Activated naive CD8-positive, alpha-beta T cell (primary cell): ENCODE measurements around the gene SIMC1.
"Not testable (repeated sequence)": the region's sequence is repeated elsewhere in the genome, so short reads cannot be mapped to it uniquely, and the experiment has no call there.

Experiments used
- H3K27ac Mint-ChIP-seq: one replicate; pipeline ENCODE4 v1.8.0; 2021; ENCODE audit warnings: mixed read lengths
- H3K27me3 Mint-ChIP-seq: one replicate; pipeline ENCODE4 v1.8.0; 2021; ENCODE audit warnings: mixed read lengths
- H3K36me3 Mint-ChIP-seq: one replicate; pipeline ENCODE4 v1.8.0; 2021; ENCODE audit warnings: mixed read lengths
- H3K4me1 Mint-ChIP-seq: one replicate; pipeline ENCODE4 v1.8.0; 2021; ENCODE audit warnings: low read depth, mixed read lengths
- H3K4me3 Mint-ChIP-seq: one replicate; pipeline ENCODE4 v1.8.0; 2021; ENCODE audit warnings: mild to moderate bottlenecking, mixed read lengths
- H3K9me3 Mint-ChIP-seq: one replicate; pipeline ENCODE4 v1.8.0; 2021; ENCODE audit warnings: low read depth, mixed read lengths

The SIMC1 gene

DNA sequence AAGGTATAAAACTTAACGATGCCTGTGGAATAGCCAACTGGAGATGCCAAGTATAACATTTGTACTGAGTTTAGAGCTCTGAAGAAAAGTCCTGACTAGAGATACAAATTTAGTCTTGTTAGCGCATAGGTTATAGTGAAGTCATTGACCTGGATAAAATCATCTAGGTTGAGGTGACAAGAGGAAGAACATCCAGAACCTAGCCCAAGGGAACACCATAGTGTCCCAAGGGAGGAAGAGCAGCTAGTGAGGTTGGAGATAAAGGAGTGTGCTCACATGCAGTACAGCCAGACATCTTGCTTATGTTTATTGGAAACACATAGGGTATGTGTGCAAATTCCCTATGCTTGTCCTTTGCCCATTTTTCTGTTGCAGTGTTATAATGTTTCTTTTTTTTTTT, 6.1 kb downstream of the SIMC1 start:
- H3K27me3 Mint-ChIP-seq, H3K9me3 Mint-ChIP-seq, H3K27ac Mint-ChIP-seq, H3K4me3 Mint-ChIP-seq, H3K4me1 Mint-ChIP-seq, H3K36me3 Mint-ChIP-seq: not testable (repeated sequence)

DNA sequence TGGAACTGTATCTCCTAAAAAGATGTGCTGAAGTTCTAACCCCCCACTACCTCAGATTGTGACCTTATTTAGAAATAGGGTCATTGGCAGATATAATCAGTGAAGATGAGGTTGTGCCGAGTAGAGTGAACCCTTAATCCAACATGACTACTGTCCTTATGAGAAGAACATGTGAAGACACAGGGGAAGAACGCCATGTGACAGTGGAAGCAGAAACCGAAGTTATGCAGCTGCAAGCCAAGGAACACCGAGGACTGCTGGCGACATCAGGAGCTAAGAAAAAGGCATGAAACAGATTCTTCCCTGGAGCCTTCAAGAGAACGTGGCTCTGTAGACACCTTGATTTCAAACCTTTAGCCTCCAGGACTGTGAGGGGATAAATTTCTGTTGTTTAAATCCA, 6.8 kb downstream of the SIMC1 start:
- H3K4me1 Mint-ChIP-seq, H3K4me3 Mint-ChIP-seq, H3K36me3 Mint-ChIP-seq, H3K27me3 Mint-ChIP-seq, H3K9me3 Mint-ChIP-seq, H3K27ac Mint-ChIP-seq: not testable (repeated sequence)

DNA sequence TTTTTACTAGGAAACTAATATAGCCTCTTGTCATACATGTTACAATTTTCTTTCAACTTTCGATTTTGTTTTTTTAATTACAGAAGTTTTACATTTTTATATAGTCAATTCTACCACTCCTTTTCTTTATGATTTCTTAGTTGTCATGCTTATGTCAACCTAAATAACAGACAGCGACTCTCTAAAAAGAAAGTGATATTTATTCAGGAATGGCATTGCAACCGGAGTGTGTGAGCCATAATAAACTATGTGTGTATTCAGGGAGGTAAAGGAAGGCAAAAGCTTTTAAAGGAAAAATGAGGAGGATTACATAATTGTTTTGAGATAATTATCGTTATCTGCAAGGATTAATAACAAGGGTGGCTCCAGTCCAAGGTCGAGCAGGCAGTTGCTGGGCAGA, 7.3 kb downstream of the SIMC1 start:
- H3K36me3 Mint-ChIP-seq, H3K4me1 Mint-ChIP-seq, H3K9me3 Mint-ChIP-seq, H3K27ac Mint-ChIP-seq, H3K4me3 Mint-ChIP-seq, H3K27me3 Mint-ChIP-seq: not testable (repeated sequence)

DNA sequence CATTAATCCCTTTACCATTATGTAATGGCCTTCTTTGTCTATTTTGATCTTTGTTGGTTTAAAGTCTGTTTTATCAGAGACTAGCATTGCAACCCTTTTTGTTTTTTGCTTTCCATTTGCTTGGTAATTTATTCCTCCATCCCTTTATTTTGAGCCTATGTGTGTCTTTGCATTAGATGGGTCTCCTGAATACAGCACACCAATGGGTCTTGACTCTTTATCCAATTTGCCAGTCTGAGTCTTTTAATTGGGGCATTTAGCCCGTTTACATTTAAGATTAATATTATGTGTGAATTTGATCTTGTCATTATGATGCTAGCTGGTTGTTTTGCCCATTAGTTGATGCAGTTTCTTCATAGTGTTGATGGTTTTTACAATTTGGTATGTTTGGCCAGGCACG, 12.5 kb downstream of the SIMC1 start:
- not testable (repeated sequence) for H3K27ac Mint-ChIP-seq, H3K9me3 Mint-ChIP-seq, H3K4me1 Mint-ChIP-seq, H3K4me3 Mint-ChIP-seq, H3K36me3 Mint-ChIP-seq, H3K27me3 Mint-ChIP-seq

DNA sequence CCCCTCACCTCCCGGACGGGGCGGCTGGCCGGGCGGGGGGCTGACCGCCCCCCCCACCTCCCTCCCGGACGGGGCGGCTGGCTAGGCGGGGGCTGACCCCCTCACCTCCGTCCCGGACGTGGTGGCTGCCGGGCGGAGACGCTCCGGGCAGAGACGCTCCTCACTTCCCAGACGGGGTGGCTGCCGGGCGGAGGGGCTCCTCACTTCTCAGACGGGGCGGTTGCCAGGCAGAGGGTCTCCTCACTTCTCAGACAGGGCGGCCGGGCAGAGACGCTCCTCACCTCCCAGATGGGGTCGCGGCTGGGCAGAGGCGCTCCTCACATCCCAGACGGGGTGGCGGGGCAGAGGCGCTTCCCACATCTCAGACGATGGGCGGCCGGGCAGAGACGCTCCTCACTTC, 13.9 kb downstream of the SIMC1 start:
- H3K4me1 Mint-ChIP-seq, H3K27me3 Mint-ChIP-seq, H3K36me3 Mint-ChIP-seq, H3K9me3 Mint-ChIP-seq, H3K27ac Mint-ChIP-seq, H3K4me3 Mint-ChIP-seq: not testable (repeated sequence)

DNA sequence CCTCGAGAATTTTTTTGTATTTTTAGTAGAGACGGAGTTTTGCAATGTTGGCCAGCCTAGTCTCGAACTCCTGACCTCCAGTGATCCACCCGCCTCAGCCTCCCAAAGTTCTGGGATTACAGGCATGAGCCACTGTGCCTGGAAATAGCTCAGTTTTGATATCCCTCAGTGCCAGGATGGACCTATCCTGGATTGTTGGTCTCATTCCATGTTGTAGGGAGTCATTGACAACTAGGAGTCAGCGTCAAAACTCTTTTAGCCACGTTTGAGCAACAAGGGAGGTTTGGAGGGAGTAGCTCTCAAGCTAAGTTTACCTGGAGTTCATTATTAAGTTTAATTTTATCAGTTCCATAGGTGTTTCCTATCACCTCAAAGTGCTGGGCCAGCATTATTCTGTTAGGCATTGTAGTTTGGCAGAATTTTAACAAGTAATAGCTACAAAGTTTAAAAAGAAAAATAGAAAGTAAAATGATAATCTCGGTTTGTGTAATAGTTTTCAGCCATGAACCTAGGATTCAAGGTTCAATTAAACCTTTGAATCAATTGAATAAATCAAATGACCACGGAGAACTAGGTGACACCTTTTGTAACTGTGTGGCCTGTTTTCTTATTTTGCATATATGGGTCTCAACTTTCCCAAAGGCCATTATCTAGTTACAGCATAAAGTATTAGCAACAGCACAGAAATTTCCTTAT, 15.3 kb downstream of the SIMC1 start:
- H3K9me3 Mint-ChIP-seq, H3K27me3 Mint-ChIP-seq, H3K36me3 Mint-ChIP-seq, H3K27ac Mint-ChIP-seq, H3K4me3 Mint-ChIP-seq, H3K4me1 Mint-ChIP-seq: not testable (repeated sequence)

DNA sequence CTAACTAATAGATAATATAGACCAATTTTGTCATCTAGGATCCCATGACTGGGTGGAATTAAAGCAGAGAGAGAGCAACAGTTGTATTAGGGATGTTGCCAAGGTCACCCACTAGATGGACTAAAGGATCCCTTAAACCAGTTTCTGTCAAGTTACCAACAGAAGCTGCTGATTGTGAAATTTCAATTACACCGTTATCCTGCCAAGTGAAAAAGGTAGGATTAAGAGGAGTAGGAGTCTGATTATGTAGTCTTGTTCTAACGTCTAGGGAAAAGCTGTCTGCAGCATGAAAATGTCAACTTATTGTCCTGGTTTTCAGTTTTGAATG, 15.8 kb downstream of the SIMC1 start:
- H3K27ac Mint-ChIP-seq, H3K4me1 Mint-ChIP-seq, H3K4me3 Mint-ChIP-seq, H3K27me3 Mint-ChIP-seq, H3K9me3 Mint-ChIP-seq, H3K36me3 Mint-ChIP-seq: not testable (repeated sequence)

DNA sequence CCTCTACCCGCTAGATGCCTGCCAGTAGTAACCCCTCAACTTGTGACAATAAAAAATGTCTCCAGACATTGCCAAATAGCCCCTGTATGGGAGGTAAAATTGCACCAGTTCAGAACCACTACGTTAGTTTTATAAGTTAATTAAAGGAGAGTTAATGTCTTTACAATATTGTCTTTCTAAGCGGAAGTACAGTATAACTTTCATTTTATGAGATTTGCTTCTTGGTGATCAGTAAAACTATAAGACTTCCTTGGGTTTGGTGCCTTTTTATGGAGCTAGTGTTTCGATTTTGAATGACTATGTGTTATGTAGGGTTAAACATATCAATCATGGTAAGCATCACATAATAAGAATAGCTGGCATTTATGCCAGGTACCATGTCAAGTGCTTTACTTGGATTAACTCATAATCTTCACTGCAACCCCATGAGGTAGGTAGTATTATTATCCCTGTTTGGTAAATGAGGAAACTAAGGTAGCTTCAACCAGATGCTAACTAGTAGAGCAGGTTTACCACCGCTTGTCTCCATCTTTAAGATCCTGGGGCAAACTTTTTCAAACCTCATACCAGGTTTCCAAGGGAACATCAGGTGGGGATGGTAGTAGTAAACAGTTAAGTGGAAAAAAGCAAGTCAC, 19.8 kb downstream of the SIMC1 start:
- H3K9me3 Mint-ChIP-seq, H3K27me3 Mint-ChIP-seq, H3K36me3 Mint-ChIP-seq, H3K27ac Mint-ChIP-seq, H3K4me1 Mint-ChIP-seq, H3K4me3 Mint-ChIP-seq: not testable (repeated sequence)

DNA sequence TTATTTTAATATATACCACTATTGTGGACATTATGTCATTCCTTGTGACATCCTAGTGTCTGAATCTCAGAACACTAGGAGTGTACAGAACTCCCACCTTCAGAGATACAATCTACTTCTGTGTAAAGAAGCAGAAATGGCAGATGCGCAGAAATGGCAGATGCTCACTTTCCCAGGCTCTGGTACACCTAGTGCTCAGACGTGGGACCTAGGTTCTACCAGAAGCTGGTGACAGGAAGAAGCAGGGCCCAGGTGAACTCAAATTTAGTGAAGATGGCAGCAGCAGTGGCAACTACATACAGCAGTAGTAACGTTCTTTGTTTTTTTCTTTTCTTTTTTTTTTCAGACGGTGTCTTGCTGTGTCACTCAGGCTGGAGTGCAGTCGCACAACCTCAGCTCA, 22.5 kb downstream of the SIMC1 start:
- not testable (repeated sequence) for H3K9me3 Mint-ChIP-seq, H3K27me3 Mint-ChIP-seq, H3K4me3 Mint-ChIP-seq, H3K27ac Mint-ChIP-seq, H3K4me1 Mint-ChIP-seq
- peaks cover 11% of the 10 kb centered on the region for H3K36me3 Mint-ChIP-seq

DNA sequence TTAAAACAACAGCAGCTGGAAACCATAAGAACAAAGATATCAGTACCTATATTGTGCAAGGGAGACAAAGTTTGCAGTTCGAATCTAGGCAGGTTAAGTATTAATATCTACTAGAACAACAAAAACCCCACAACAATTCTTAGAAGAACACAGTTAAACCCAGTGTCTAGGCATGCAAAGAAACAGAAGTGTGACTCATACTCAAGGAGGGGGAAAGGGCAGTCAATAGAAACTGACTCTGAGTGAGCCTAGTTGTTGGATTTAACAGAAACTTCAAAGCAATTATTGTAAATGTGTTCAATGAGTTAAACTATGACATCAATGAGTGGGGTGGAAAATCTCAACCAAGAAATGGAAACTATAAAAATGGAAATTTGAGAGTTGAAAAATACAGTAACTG, 28.2 kb downstream of the SIMC1 start:
- not testable (repeated sequence) for H3K4me1 Mint-ChIP-seq, H3K27ac Mint-ChIP-seq, H3K9me3 Mint-ChIP-seq, H3K27me3 Mint-ChIP-seq, H3K4me3 Mint-ChIP-seq
- H3K36me3 Mint-ChIP-seq = peaks cover 10% of the 10 kb centered on the region

DNA sequence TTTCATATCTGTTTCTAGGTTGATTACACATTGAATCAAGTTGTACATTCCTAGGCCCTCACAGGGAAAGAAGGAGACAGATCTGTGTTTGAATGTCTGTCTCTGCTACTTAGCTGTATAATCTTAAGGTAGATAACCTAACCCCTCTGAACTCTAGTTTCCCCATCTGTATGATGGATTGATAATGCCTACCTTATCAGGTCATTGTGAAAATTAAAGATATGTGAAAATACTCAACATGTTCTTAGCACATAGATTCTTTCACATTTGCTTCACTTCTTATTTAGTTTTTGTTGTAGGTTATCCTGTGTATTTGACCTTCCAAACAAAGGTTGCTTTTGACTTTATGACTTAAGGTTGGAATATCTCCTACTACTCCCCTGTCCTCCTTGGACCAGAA, 50.8 kb downstream of the SIMC1 start:
- H3K4me1 Mint-ChIP-seq, H3K36me3 Mint-ChIP-seq, H3K9me3 Mint-ChIP-seq, H3K27me3 Mint-ChIP-seq, H3K27ac Mint-ChIP-seq, H3K4me3 Mint-ChIP-seq: not testable (repeated sequence)

DNA sequence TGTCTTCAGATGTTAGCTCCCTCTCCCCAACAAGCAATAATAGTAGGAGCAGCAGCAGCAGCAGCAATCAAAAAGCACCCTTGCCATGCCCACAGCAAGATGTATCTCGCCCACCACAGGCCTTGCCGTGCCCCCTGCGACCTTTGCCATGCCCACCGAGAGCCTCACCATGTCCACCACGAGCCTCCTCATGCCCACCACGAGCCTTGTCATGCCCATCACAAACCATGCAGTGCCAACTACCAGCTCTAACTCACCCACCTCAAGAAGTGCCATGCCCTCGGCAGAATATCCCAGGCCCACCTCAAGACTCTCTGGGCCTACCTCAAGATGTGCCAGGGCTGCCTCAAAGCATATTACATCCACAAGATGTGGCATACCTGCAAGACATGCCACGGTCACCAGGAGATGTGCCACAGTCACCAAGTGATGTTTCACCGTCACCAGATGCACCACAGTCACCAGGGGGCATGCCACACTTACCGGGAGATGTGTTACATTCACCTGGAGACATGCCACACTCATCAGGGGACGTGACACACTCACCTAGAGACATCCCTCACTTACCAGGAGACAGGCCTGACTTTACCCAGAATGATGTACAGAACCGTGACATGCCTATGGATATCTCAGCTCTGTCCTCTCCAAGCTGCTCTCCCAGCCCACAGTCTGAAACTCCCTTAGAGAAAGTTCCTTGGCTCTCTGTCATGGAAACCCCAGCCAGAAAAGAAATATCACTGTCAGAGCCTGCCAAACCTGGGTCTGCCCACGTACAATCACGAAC, 52.0 kb downstream of the SIMC1 start:
- not testable (repeated sequence) for H3K4me1 Mint-ChIP-seq, H3K27me3 Mint-ChIP-seq, H3K36me3 Mint-ChIP-seq, H3K9me3 Mint-ChIP-seq, H3K27ac Mint-ChIP-seq, H3K4me3 Mint-ChIP-seq

DNA sequence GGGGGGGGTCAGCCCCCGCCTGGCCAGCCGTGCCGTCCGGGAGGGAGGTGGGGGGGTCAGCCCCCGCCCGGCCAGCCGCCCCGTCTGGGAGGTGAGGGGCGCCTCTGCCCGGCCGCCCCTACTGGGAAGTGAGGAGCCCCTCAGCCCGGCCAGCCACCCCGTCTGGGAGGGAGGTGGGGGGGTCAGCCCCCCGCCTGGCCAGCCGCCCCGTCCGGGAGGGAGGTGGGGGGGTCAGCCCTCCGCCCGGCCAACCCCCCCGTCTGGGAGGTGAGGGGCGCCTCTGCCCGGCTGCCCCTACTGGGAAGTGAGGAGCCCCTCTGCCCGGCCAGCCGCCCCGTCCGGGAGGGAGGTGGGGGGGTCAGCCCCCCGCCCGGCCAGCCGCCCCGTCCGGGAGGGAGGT, 67.1 kb downstream of the SIMC1 start:
- H3K4me3 Mint-ChIP-seq, H3K4me1 Mint-ChIP-seq, H3K27me3 Mint-ChIP-seq, H3K9me3 Mint-ChIP-seq, H3K27ac Mint-ChIP-seq: not testable (repeated sequence)
- H3K36me3 Mint-ChIP-seq = peaks cover 18% of the 10 kb centered on the region

DNA sequence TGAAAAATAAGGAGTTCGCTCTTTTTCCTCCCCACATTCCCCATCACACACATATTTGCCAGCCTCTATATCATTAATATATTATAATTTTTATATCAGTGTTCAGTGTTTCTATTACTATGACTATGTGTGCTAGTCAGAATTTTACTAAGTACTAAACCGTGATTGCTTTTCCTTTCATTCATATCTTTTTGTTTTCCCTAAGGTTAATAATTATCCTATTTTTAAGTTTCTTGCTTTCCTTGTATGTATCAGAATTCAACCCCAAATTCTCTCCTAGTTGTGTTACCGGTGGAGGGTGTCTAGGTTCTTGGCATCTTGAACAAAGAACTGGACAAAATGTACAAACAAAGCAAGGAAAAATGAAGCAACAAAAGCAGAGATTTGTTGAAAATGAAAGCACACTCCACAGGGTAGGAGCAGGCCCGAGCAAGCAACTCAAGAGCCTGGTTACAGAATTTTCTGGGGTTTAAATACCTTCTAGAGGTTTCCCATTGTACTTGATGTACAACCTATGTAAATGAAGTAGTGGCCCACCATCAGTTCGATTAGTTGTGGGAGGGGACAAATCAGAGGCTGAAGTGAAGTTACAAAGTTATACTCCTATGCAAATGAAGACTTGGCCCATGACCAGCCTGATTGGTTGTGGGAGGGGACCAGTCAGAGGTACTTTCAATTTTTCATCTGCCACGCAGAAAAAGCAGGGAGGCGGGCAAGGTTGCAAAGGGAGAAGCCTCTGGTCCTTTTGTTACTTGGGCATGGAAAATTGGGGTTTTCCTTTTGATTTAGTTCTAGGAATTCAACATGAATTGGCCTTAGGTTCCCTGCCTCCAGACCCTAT, 79.5 kb downstream of the SIMC1 start:
- Mint-ChIP-seq H3K4me1 (no peaks in the 10 kb centered on the region), H3K36me3 (peaks cover 12% of the 10 kb centered on the region), H3K4me3 (no peak overlapping the region), H3K27ac (no peak overlapping the region), H3K9me3 (no peaks in the 10 kb centered on the region), H3K27me3 (no peaks in the 10 kb centered on the region)

DNA sequence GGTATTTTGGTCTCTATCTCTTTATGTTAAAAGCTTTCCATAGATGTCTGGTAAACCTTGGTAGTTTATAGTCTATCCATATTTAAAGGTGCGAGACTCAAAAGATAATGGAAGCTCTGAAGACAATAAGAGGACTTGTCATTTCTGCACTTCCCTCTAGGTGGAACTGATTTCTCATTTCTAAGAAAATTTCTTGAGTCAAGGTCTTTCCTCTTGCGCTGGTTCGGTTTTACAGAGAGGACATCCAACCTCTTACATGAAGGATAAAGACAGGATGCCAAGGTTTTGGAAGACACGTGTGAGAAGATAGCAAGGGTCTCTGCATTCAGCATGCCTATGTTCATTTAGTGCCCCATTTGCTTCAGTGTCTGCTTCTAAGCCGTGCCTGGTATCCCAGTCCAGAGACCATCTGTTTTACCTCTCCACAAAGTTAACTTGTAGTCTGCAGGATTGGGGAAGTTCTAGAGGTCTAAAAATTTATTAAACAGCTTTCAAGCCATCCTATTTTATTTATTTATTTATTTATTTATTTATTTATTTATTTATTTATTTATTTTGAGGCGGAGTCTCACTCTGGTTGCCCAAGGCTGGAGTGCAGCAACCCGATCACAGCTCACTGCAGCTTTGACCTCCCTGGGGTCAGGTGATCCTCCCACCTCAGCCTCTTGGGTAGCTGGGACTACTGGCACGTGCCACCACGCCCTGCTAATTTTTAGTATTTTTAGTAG, 81.8 kb downstream of the SIMC1 start:
- peaks cover 9% of the 10 kb centered on the region for H3K36me3 Mint-ChIP-seq
- H3K4me3 Mint-ChIP-seq = no peak overlapping the region
- no peak overlapping the region for H3K27ac Mint-ChIP-seq
- no peaks in the 10 kb centered on the region for H3K9me3 Mint-ChIP-seq
- H3K27me3 Mint-ChIP-seq = no peaks in the 10 kb centered on the region
- H3K4me1 Mint-ChIP-seq = no peaks in the 10 kb centered on the region
